Stimulated activated CD4-positive, alpha-beta T cell treated with anti-CD3 and anti-CD28 coated beads, TNF-alpha, amount 100 ng/mL, for 48 hours (primary cell): ENCODE data around the gene KRTAP9-3.
"Not testable (repeated sequence)": the region's sequence is repeated elsewhere in the genome, so short reads cannot be mapped to it uniquely, and the experiment has no call there.

Source experiments
- DNase-seq, 3 donors: peaks; one replicate each; pipeline ENCODE4 v3.0.0-alpha.2; 2020; ENCODE audit warnings: low read depth in 3 of 3

KRTAP9-3 gene, protein sequence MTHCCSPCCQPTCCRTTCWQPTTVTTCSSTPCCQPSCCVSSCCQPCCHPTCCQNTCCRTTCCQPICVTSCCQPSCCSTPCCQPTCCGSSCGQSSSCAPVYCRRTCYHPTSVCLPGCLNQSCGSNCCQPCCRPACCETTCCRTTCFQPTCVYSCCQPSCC

DNA sequence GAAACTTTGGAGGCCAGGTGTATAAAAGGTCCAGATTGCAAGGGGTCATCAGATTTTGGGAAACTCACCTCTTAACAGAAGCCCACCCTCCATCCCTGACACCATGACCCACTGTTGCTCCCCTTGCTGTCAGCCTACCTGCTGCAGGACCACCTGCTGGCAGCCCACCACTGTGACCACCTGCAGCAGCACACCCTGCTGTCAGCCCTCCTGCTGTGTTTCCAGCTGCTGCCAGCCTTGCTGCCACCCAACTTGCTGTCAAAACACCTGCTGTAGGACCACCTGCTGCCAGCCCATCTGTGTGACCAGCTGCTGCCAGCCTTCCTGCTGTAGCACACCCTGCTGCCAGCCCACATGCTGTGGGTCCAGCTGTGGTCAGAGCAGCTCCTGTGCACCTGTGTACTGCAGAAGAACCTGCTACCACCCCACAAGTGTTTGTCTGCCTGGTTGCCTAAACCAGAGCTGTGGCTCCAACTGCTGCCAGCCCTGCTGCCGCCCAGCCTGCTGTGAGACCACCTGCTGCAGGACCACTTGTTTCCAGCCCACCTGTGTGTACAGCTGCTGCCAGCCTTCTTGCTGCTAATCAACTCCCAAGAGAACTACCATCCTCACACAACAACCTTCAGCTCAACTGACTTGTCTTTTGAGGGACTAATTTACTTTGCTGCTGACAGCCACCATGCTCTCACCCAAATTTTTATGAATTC lies at the start of gene KRTAP9-3:
Gene KRTAP9-3, plus strand, starts transcription at position 51 of the 707 bp plus-strand sequence. Its CDS starts 53 bp downstream, at position 104.
- DNase-seq = not testable (repeated sequence)

DNA sequence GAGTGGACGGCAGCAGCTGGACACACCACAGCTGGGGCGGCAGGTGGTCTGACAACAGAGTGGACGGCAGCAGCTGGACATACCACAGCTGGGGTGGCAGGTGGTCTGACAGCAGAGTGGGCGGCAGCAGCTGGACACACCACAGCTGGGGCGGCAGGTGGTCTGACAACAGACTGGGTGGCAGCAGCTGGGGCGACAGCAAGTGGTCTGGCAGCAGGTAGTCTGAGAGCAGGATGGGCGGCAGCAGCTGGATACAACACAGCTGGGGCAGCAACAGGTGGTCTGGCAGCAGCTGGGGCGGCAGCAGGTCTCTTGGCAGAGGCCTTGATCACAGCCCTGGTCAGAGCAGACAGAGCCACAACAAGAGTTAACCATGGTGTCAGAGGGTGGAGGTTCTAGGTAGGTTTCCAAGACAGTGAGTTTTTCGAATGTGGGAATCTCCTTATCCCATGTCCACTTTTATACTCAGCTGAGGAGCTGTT lies 47.7 kb upstream of the KRTAP9-3 start, which contains the start of gene KRTAP4-1:
Gene KRTAP4-1, minus strand, starts transcription at position 432 of the 482 bp plus-strand sequence. Its CDS starts 57 bp downstream, at position 375.
- no peak for DNase-seq

DNA sequence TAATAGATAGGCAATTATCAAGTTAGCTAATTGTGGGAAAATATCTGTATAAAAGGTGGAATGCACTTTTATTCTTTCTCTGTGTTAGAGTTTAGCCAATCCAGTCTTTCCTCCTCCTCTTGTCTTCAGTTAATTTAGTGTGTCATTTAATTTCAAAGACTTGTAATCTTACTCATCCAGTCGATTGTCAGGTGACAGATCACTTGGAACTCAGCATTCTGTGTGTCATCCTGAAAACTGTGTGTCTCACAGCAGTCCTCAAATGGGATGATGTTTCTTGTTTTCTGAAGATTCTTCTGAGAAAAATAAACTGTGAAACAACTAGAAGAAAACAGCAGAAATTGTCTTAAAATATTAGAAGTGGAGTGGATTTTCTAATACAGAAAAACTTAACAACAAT lies 47.2 kb upstream of the KRTAP9-3 start:
- no peak for DNase-seq

DNA sequence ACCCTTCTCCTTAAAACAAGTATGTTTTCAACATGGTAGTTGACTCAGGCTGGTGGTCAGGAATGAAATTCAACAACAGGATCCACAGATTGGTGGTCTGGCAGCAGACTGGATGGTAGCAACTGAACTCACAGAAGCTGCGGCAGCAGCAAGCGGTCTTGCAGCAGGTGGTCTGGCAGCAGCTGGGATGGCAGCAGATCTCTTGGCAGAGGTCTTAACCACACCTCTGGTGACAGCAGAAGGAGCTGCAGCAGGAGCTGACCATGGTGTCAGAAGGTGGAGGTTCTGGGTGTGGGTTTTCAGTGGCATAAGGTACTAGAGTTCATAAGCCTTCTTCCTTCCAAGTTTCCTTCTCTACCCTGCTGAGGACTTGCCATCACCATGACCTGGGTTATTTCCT lies 45.4 kb upstream of the KRTAP9-3 start:
- no peak for DNase-seq

DNA sequence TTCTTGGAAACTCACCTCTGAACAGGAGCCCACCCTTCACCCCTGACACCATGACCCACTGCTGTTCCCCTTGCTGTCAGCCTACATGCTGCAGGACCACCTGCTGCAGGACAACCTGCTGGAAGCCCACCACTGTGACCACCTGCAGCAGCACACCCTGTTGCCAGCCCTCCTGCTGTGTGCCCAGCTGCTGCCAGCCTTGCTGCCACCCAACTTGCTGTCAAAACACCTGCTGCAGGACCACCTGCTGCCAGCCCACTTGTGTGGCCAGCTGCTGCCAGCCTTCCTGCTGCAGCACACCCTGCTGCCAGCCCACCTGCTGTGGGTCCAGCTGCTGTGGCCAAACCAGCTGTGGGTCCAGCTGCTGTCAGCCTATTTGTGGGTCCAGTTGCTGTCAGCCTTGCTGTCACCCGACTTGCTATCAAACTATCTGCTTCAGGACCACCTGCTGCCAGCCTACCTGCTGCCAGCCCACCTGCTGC lies 42.4 kb upstream of the KRTAP9-3 start, which contains the start of gene KRTAP9-1:
Gene KRTAP9-1, plus strand, starts transcription at position 51 of the 482 bp plus-strand sequence. Its CDS starts 0 bp downstream, at position 51.
- DNase-seq = not testable (repeated sequence)

DNA sequence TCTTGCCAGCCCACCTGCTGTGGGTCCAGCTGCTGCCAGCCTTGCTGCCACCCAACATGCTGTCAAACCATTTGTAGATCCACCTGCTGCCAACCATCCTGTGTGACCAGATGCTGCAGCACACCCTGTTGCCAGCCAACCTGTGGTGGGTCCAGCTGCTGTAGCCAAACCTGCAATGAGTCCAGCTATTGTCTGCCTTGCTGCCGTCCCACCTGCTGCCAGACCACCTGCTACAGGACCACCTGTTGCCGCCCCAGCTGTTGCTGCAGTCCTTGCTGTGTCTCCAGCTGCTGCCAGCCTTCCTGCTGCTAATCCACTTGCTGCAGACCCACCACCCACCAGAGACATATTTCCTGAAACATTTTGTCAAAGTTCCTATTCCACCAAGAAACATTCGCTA lies 41.9 kb upstream of the KRTAP9-3 start:
- no peak for DNase-seq

DNA sequence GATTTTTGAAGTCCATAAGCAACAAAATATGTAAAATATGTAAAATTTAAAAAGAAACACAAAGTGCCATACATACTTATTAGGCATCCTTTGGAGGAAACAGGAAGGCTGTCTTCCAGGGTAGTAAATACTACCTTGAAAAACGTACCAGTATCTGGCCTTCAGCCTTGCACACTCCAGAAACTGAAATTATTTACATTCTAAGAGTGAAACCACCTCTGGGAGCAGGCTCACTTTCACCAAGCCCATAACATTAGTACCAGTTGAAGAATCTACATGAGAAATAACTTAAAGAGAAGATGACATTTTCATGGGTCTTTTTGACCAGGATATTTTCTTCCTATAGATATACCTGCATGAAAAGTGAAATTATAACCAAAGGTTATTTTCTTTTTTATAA lies 36.2 kb upstream of the KRTAP9-3 start:
- DNase-seq = no peak

DNA sequence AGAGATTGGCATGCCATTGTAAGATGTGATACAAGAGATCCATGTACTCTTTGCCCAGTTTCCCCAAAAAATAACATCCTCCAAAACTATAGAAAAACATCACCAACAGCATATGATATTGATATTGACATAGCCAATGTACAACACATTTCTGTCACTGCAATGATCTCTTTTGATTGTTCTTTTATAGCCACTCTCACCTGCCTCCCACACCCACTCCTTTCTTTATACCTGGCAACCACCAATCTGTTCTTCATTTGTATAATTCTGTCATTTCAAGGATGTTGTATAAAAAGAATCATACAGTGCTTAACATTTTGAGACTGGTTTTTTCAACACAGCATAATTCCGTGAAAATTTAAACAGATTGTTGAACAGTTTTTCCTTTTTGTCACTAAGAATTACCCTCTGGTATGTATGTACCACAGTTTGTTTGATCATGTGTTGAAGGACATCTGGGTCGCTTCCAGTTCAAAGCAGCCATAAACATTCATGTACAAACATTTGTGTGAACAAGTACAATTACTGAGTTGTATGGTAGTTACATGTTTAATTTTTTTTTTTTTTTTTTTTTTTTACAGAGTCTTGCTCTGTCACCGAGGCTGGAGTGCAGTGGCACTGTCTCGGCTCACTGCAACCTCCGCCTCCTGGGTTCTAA lies 32.7 kb upstream of the KRTAP9-3 start:
- no peak for DNase-seq

DNA sequence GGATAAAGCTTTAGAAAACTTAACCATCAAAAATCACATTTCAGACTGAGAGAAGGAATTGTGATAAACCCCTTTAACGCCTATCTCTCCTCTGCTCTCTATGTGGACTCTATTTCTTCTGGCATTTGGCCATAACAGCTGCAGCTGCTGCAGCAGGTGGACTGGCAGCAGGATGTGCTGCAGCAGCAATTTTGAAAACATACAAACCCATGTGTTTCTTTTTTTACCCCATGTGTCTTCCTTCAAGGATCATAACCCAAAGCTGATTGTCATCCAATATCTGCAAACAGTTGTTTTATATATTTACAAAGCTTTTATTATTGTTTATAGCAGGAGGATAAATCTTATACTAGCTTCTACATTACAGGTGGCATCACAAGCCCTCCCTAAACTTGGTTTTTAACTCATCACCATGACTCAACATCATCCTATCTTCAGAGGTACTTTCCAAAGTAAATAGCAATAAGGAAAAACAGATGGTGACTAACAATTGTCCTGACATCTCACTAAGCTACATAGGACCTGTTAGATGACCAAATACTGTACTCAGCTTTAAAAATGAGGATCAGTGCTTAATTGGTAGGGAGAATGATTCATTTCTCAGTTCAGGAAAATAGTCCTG lies 20.3 kb upstream of the KRTAP9-3 start:
- DNase-seq = no peak

DNA sequence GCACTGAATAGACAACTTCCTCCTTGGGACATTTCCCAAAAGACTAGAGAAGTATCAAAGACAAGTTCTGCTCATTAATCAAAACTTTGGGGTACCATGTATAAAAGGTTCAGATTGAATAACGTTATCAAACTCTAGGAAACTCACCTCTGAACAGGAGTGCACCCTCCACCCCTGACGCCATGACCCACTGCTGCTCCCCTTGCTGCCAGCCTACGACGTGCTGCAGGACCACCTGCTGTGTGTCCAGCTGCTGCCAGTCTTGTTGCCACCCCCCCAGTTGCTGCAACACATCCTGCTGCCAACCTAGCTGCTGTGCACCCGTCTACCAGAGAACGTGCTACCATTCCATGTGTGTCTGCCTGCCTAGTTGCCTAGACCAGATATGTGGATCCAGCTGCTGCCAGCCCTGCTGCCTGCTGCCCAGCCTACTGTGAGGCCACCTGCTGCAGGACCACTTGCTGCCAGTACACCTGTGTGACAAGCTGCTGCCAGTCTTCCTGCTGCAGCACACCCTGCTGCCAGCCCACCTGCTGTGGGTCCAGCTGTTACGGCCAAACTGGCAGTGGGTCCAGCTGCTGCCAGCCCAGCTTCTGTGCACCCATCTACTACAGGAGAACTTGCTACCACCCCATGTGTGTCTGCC lies 19.6 kb upstream of the KRTAP9-3 start:
- no peak for DNase-seq

DNA sequence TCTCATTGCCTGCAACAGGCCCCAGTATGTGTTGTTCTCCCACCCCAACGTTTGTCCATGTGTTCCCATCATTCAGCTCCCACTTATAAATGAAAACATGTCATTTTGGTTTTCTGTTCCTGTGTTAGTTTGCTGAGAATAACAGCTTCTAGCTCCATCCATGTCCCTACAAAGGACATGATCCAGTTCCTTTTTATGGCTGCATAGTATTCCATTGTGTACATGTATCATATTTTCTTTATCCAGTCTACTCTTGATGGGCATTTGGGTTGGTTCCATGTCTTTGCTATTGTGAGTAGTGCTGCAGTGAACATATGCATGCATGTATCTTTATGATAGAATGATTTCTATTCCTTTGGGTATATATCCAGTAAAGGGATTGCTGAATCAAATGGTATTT lies 16.6 kb upstream of the KRTAP9-3 start:
- no peak for DNase-seq

DNA sequence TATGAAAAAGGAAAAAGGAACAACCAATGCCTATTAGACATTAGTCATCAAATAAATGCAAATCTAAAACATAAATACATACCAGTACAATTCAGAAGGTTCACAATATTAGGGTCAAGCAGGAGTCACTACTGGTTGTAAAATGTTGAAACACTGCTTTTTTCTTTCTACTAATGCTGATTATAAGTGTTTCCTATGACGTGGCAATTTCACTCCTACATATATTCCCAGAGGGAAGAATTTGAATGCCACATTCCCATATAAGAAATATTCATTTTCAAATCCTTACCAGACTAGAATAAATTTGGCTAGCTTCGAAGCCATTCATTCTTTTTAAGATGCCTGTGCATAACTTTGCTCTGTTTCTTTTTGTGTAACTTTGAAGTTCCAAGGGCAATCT lies 8.4 kb upstream of the KRTAP9-3 start:
- no peak for DNase-seq

DNA sequence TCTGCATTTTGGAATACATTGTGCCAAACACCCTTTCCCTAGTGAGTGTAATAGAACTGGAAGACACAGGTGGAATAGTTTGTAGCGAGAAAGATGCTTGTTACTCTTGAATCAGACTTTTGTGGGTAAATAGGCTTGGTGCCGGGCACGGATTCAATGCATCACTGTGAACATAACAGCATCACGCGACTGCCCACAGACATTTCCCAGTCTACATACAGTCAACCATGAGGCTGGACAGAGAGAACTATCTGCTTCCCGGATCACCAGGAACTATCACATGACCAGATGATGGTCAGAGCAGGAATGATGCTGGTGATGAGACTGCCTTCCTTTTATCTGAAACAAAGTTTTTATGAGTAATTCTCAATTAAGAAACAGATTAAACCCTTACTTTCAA lies 6.2 kb upstream of the KRTAP9-3 start:
- no peak for DNase-seq

DNA sequence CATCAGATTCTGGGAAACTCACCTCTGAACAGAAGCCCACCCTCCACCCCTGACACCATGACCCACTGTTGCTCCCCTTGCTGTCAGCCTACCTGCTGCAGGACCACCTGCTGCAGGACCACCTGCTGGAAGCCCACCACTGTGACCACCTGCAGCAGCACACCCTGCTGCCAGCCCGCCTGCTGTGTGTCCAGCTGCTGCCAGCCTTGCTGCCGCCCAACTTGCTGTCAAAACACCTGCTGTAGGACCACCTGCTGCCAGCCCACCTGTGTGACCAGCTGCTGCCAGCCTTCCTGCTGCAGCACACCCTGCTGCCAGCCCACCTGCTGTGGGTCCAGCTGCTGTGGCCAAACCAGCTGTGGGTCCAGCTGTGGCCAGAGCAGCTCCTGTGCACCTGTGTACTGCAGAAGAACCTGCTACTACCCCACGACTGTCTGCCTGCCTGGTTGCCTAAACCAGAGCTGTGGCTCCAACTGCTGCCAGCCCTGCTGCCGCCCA lies 5.6 kb upstream of the KRTAP9-3 start, which contains the start of gene KRTAP9-2:
Gene KRTAP9-2, plus strand, starts transcription at position 51 of the 498 bp plus-strand sequence. Its CDS starts 7 bp downstream, at position 58.
- DNase-seq = not testable (repeated sequence)

DNA sequence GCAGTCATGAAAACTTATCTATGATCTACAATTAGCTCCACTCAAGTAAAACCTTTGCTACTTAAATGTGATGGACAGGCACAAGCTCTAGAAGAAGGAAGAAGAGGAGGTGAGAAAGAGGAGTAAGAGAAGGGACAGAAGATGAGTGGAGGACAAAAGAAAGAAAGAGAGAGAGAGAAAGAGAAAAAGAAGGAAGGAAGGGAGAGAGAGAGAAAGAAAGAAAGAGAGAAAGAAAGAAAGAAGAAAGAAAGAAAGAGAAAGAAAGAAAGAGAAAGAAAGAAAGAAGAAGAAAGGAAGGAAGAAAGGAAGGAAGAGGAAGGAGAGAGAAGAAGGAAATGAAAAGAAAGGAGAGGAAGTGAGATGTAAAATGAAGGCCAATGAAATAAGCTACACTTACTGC lies 2.2 kb upstream of the KRTAP9-3 start:
- no peak for DNase-seq

DNA sequence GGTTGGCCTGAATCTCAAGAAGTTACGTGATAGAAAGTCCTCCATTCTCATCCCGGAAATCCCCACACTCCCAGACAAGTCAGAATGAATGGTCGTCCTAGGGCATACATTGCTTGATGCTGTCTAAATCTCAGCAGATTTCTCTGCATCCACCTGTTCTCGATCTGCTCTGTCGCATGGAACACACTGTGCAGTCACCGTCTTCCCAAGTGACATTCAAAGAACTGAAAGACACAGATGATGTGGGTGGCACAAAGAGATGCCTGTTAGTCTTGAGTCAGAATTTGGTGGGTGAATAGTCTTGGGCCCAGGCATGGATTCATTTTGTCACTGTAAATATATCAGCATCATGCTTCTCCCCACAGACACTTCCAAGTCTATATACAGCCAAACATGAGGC lies 518 bp upstream of the KRTAP9-3 start:
- DNase-seq = no peak

DNA sequence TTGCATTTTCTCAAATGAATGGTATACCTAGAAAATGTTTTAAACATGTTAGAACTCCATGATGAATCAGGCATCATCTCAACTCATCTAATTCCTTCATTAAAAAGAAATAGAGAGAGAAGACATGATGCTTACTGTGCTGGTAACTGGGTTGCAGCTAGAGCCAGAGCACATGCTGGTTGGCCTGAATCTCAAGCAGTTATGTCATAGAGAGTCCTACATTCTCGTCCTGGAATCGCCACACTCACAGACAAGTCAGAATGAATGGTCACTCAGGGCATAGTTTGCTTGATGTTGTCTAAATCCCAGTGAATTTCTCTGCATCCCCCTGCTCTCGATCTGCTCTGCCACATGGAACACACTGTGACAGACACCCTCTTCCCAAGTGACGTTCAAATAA lies 4.9 kb downstream of the KRTAP9-3 start:
- not testable (repeated sequence) for DNase-seq

DNA sequence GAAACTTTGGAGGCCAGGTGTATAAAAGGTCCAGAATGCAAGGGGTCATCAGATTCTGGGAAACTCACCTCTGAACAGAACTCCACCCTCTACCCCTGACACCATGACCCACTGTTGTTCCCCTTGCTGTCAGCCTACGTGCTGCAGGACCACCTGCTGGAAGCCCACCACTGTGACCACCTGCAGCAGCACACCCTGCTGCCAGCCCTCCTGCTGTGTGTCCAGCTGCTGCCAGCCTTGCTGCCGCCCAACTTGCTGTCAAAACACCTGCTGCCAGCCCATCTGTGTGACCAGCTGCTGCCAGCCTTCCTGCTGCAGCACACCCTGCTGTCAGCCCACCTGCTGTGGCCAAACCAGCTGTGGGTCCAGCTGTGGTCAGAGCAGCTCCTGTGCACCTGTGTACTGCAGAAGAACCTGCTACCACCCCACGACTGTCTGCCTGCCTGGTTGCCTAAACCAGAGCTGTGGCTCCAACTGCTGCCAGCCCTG lies 5.7 kb downstream of the KRTAP9-3 start, which contains the start of gene KRTAP9-8:
Gene KRTAP9-8, plus strand, starts transcription at position 51 of the 489 bp plus-strand sequence. Its CDS starts 53 bp downstream, at position 104.
- DNase-seq = not testable (repeated sequence)

DNA sequence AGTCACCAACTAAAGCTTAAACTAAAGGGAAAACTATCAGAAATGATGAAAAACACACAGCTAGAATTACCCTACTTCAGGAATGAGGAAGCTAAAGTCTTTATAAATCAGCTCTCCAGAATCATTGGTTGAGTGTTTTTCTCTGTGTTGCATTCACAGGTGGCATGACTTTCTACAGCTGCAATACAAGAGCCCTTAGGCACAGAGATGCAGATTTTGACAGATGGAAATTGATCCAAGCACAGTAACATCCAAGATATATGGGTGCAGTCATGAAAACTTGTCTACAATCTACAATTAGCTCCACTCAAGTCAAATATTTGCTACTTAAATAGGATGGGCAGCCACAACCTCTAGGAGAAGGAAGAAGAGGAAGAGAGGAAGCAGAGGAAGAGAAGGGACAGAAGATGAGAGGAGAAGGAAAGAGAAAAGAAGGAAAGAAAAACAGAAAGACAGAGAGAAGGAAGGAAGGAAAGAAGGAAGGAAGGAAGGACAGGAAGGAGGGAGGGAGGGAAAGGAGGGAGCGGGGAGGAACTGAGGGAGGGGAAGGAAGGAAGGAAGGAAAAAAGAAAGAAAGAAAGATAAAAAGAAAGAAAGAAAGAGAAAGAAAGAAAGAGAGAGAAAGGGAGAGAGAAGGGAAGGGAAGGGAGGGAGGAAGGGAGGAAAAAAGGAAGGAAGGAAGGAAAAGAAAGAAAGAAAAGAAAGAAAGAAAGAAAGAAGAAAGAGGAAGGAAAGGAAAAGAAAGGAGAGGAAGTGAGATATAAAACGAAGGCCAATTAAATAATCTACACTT lies 14.9 kb downstream of the KRTAP9-3 start:
- DNase-seq = not testable (repeated sequence)
